HG03064 (cell line): ENCODE data around the gene PSEN1.

ENCODE experiments used
- ATAC-seq: cut with Tn5 transposase; IDR thresholded peaks from one replicate; pipeline ENCODE4 v1.9.1; 2021; ENCODE audit warnings: low read depth; ENCODE audit not compliant: unreplicated experiment

The PSEN1 gene

GRCh38 chr14:73264885-73265720 lies 128.8 kb downstream of the PSEN1 start:
- ATAC-seq, result no peak

GRCh38 chr14:73265721-73266046 lies 129.4 kb downstream of the PSEN1 start:
- ATAC-seq, result no peak

GRCh38 chr14:73266317-73266716 lies 130.0 kb downstream of the PSEN1 start:
- no peak for ATAC-seq

- no peak for ATAC-seq
These were observed 131.2 kb downstream of the PSEN1 start for GRCh38 chr14:73267474-73267873.

GRCh38 chr14:73269729-73270531 lies 133.6 kb downstream of the PSEN1 start:
- peak; percentile 69 for ATAC-seq

GRCh38 chr14:73272393-73272792 lies 136.1 kb downstream of the PSEN1 start:
- no peak for ATAC-seq
